HCT116 (cell line): Measurements from ENCODE around the gene NELL1. TPM values are rescaled to one million over a fixed set of nuclear protein-coding genes. Genes with fewer than 3 reads are reported as not detected.

Experiments used
- ATAC-seq: fragments of 200-7000 bp; cut with Tn5 transposase; 2 replicates; pipeline ENCODE4 v1.9.1; 2020; ENCODE audit warnings: mild to moderate bottlenecking, moderate library complexity
- BruUV-seq: library from RNA; stranded (reverse); fragments of 400-500 nt; replicated peaks from 2 replicates; lab custom pipeline; 2021; lab: Mats Ljungman, UMichigan
- CTCF ChIA-PET: fragments of 300-600 bp; sonication (Branson Sonifier 250); formaldehyde crosslinking; loops from one replicate; lab custom pipeline; 2021; ENCODE audit warnings: antibody characterized with exemption; lab: Charles Lee
- POLR2A ChIA-PET: fragments of 300-600, 350-600 bp; sonication (Branson Sonifier 250); formaldehyde crosslinking; loops from one replicate; lab custom pipeline; 2021; ENCODE audit warnings: antibody characterized with exemption; lab: Charles Lee
- RAD21 ChIA-PET, 2 experiments: fragments of 300-600 bp; sonication (Branson Sonifier 250); formaldehyde crosslinking; loops; one replicate each; lab custom pipeline; 2023; ENCODE audit warnings: low total read pairs in 2 of 2; ENCODE audit not compliant: uncharacterized antibody in 2 of 2, unreplicated experiment in 2 of 2, low non-redundant PET in 1 of 2; lab: Charles Lee
- DNase-seq: peaks from one replicate; pipeline ENCODE4 v3.0.0-alpha.2; 2010; ENCODE audit warnings: low read depth, low spot score
- H2AFZ ChIP-seq: fragments of 200-600 bp; shearing (Covaris generic), sonication (generic); 2 replicates; pipeline ENCODE4 v1.6.1; 2017; ENCODE audit warnings: low read depth, mixed run types, mixed read lengths, antibody characterized with exemption, low read length; ENCODE audit not compliant: poor library complexity, severe bottlenecking
- H3K27ac ChIP-seq: 2 replicates; pipeline ENCODE4 v1.5.1; 2012; ENCODE audit warnings: low read depth, low read length
- H3K27me3 ChIP-seq: fragments of 200-600 bp; sonication (generic); 2 replicates; pipeline ENCODE4 v1.6.1; 2016; ENCODE audit warnings: mixed run types, low read length, mixed read lengths; ENCODE audit not compliant: insufficient read depth
- H3K36me3 ChIP-seq, 2 experiments: fragments of 200-500 bp in 1 of 2; fragments of 200-600 bp in 1 of 2; sonication (Bioruptor generic) in 1 of 2; sonication (generic) in 1 of 2; 2 replicates each; pipeline versions ENCODE4 v1.5.1 to v1.6.1; 2014 to 2016; ENCODE audit warnings: low read length in 2 of 2, inconsistent platforms in 1 of 2, mixed read lengths in 1 of 2, mixed run types in 1 of 2; ENCODE audit not compliant: insufficient read depth in 2 of 2, control insufficient read depth in 1 of 2
- H3K4me1 ChIP-seq, 2 experiments: fragments of 200-600 bp in 1 of 2; sonication (generic) in 1 of 2; 2 replicates each; pipeline versions ENCODE4 v1.5.1 to v1.6.1; 2012 to 2017; ENCODE audit warnings: low read length in 2 of 2, inconsistent platforms in 1 of 2, mild to moderate bottlenecking in 1 of 2, mixed read lengths in 1 of 2, mixed run types in 1 of 2, moderate library complexity in 1 of 2; ENCODE audit not compliant: insufficient read depth in 2 of 2, control insufficient read depth in 1 of 2
- H3K4me2 ChIP-seq: fragments of 200-600 bp; sonication (generic); 2 replicates; pipeline ENCODE4 v1.6.1; 2017; ENCODE audit warnings: mixed run types, low read length, mixed read lengths
- H3K4me3 ChIP-seq, 2 experiments: fragments of 200-600 bp in 1 of 2; sonication (generic) in 1 of 2; replicated peaks in 1 of 2; 2 replicates each; pipeline ENCODE4 v1.5.1; 2011 to 2016; ENCODE audit warnings: low read length in 2 of 2, control low read depth in 1 of 2, low read depth in 1 of 2, mild to moderate bottlenecking in 1 of 2, mixed read lengths in 1 of 2, mixed run types in 1 of 2
- H3K79me2 ChIP-seq: fragments of 200-600 bp; sonication (generic); 2 replicates; pipeline ENCODE4 v1.6.1; 2017; ENCODE audit warnings: mild to moderate bottlenecking, mixed run types, low read length, moderate library complexity, mixed read lengths; ENCODE audit not compliant: insufficient read depth
- H3K9ac ChIP-seq: fragments of 200-600 bp; sonication (generic); 2 replicates; pipeline ENCODE4 v1.6.1; 2016; ENCODE audit warnings: low read length, mixed read lengths
- H3K9me2 ChIP-seq: fragments of 200-600 bp; sonication (generic), shearing (Covaris generic); 2 replicates; pipeline ENCODE4 v1.6.1; 2017; ENCODE audit warnings: mixed run types, mild to moderate bottlenecking, moderate library complexity; ENCODE audit not compliant: insufficient read depth
- H3K9me3 ChIP-seq, 2 experiments: fragments of 200-500 bp in 1 of 2; fragments of 200-600 bp in 1 of 2; sonication (Bioruptor generic) in 1 of 2; sonication (generic) in 1 of 2; 2 replicates each; pipeline ENCODE4 v1.6.1; 2014 to 2017; ENCODE audit warnings: low read length in 2 of 2, mixed read lengths in 2 of 2, inconsistent platforms in 1 of 2, low read depth in 1 of 2, mild to moderate bottlenecking in 1 of 2, mixed run types in 1 of 2, moderate library complexity in 1 of 2; ENCODE audit not compliant: control insufficient read depth in 1 of 2, insufficient read depth in 1 of 2
- H4K20me1 ChIP-seq: fragments of 200-600 bp; sonication (generic), shearing (Covaris generic); 2 replicates; pipeline ENCODE4 v1.6.1; 2017; ENCODE audit warnings: mixed run types, mild to moderate bottlenecking, moderate library complexity; ENCODE audit not compliant: insufficient read depth
- ATF3 ChIP-seq: IDR thresholded peaks from 2 replicates; pipeline ENCODE4 v1.6.1; 2012
- EGR1 ChIP-seq: IDR thresholded peaks from 2 replicates; pipeline ENCODE4 v1.6.1; 2012; ENCODE audit warnings: low read depth
- ELF1 ChIP-seq: IDR thresholded peaks from 2 replicates; pipeline ENCODE4 v1.6.1; 2012; ENCODE audit warnings: low read depth, borderline replicate concordance
- EZH2 ChIP-seq: fragments of 200-600 bp; sonication (generic); IDR thresholded peaks from 2 replicates; pipeline ENCODE4 v1.6.1; 2017; ENCODE audit warnings: antibody characterized with exemption, mixed run types
- EZH2phosphoT487 ChIP-seq: fragments of 200-600 bp; IDR thresholded peaks from 2 replicates; pipeline ENCODE4 v1.6.1; 2018; ENCODE audit warnings: antibody characterized with exemption, borderline replicate concordance
- JUND ChIP-seq: IDR thresholded peaks from 2 replicates; pipeline ENCODE4 v1.6.1; 2012
- MAX ChIP-seq: IDR thresholded peaks from 2 replicates; pipeline ENCODE4 v1.6.1; 2012
- POLR2AphosphoS5 ChIP-seq: IDR thresholded peaks from 2 replicates; pipeline ENCODE4 v1.6.1; 2011; ENCODE audit warnings: mild to moderate bottlenecking, low read depth, low read length, moderate library complexity
- RAD21 ChIP-seq: IDR thresholded peaks from 2 replicates; pipeline ENCODE4 v1.6.1; 2012; ENCODE audit warnings: low read depth, mild to moderate bottlenecking
- REST ChIP-seq: IDR thresholded peaks from 2 replicates; pipeline ENCODE4 v1.6.1; 2012; ENCODE audit warnings: low read depth
- SIN3A ChIP-seq: IDR thresholded peaks from 2 replicates; pipeline ENCODE4 v1.6.1; 2012; ENCODE audit warnings: low read depth
- SP1 ChIP-seq: IDR thresholded peaks from 2 replicates; pipeline ENCODE4 v1.6.1; 2012; ENCODE audit warnings: low read depth
- SRF ChIP-seq: IDR thresholded peaks from 2 replicates; pipeline ENCODE4 v1.6.1; 2012; ENCODE audit warnings: low read depth
- YY1 ChIP-seq: IDR thresholded peaks from 2 replicates; pipeline ENCODE4 v1.6.1; 2011; ENCODE audit warnings: low read length, low read depth, moderate library complexity, mild to moderate bottlenecking; ENCODE audit not compliant: insufficient replicate concordance; ENCODE audit errors: extremely low read depth
- ZFX ChIP-seq: fragments of 450-650 bp; IDR thresholded peaks from 2 replicates; pipeline ENCODE4 v1.6.1; 2017
- intact Hi-C: fragments of 100-400 bp; cut with micrococcal nuclease; formaldehyde crosslinking; loops from 2 replicates; pipeline ENCODE4 v1.10.0; 2022
- total RNA-seq: library from RNA; stranded (reverse); gene quantifications from one replicate; pipeline ENCODE4 v1.2.1, GENCODE V29; 2021; ENCODE audit not compliant: unreplicated experiment

Gene NELL1
- total RNA-seq, 1 experiment from 2014 or later, result not detected

- no peak overlapping the region for H3K4me3 ChIP-seq
- H3K36me3 ChIP-seq, result no peaks in the 10 kb centered on the region
- BruUV-seq, result no TSS peak
- no peak overlapping the region for H2AFZ ChIP-seq
- no peaks in the 10 kb centered on the region for H3K9me2 ChIP-seq
- ChIA-PET RAD21 (no interaction called here), POLR2A (no interaction called here), CTCF (no interaction called here)
- no peaks in the 10 kb centered on the region for H3K79me2 ChIP-seq
- H3K27ac ChIP-seq, result no peak overlapping the region
- H3K9ac ChIP-seq, result no peak overlapping the region
- H3K4me1 ChIP-seq, result no peaks in the 10 kb centered on the region
- H4K20me1 ChIP-seq, result no peaks in the 10 kb centered on the region
- H3K4me2 ChIP-seq, result no peak overlapping the region
- H3K9me3 ChIP-seq, result no peaks in the 10 kb centered on the region
- TF ChIP-seq POLR2AphosphoS5 (no peak), YY1 (no peak), SRF (no peak), EGR1 (no peak), ELF1 (no peak), ZFX (no peak), ATF3 (no peak), MAX (no peak), EZH2phosphoT487 (no peak), SP1 (no peak), SIN3A (no peak), JUND (no peak), REST (no peak), EZH2 (no peak), RAD21 (no peak)
- no peak for DNase-seq
- H3K27me3 ChIP-seq, result peaks cover 33% of the 10 kb centered on the region
- intact Hi-C loops, result no loop called here
- no peak for ATAC-seq
Observed at GRCh38 chr11:20638074-20638473, 31.3 kb upstream of the NELL1 start.
